ENCODE results near the gene PLD5.

DNA sequence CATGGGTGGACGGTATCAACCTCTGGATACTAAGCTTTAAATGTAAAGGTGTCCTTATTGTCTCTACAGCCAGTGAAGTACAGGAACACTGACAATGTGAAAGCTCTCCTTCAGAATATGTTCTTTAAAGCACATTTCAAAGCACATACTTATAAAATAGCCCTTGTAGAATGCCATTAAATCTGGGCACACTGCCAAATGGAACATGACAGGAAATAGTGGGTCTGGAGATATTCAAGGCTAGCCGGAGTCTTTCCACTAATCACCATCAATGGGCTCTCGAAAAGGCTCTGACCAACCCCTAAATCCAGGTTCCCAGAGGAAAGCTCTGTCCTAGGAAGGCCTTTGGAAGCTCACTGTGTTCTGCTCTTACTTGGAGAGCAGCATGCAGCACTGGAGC is 46.6 kb downstream of the PLD5 start:
- TF ChIP-seq EZH2 (IDR thresholded peaks at IDR 0.05; ENCODE audit: low read length, unreplicated experiment) = no peak
- TF ChIP-seq EZH2phosphoT487 (IDR thresholded peaks at IDR 0.05; ENCODE audit: borderline replicate concordance, low read length) = no peak
- TF ChIP-seq, protein P1, sequence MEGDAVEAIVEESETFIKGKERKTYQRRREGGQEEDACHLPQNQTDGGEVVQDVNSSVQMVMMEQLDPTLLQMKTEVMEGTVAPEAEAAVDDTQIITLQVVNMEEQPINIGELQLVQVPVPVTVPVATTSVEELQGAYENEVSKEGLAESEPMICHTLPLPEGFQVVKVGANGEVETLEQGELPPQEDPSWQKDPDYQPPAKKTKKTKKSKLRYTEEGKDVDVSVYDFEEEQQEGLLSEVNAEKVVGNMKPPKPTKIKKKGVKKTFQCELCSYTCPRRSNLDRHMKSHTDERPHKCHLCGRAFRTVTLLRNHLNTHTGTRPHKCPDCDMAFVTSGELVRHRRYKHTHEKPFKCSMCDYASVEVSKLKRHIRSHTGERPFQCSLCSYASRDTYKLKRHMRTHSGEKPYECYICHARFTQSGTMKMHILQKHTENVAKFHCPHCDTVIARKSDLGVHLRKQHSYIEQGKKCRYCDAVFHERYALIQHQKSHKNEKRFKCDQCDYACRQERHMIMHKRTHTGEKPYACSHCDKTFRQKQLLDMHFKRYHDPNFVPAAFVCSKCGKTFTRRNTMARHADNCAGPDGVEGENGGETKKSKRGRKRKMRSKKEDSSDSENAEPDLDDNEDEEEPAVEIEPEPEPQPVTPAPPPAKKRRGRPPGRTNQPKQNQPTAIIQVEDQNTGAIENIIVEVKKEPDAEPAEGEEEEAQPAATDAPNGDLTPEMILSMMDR (conservative IDR thresholded peaks at IDR 0.05; ENCODE audit: low read depth, low read length) = no peak

All from PC-3 (cell line).